H1 (cell line): Measurements from ENCODE around the gene FBXL12. TPM values are rescaled to one million over a fixed set of nuclear protein-coding genes. Genes with fewer than 3 reads are reported as not detected.
A peak's percentile ranks its signal among the peaks of the same experiment; 100 is the strongest.

Experiments
- BACH1 ChIP-seq: IDR thresholded peaks from 2 replicates; pipeline ENCODE4 v1.6.1; 2012; ENCODE audit warnings: low read length, improper control_type of control experiment
- CEBPB ChIP-seq: IDR thresholded peaks from 2 replicates; pipeline ENCODE4 v1.6.1; 2012; ENCODE audit warnings: low read depth, low read length
- CREB1 ChIP-seq: IDR thresholded peaks from 2 replicates; pipeline ENCODE4 v1.6.1; 2012; ENCODE audit warnings: inconsistent platforms
- EGR1 ChIP-seq: IDR thresholded peaks from 2 replicates; pipeline ENCODE4 v1.6.1; 2011; ENCODE audit warnings: low read depth, low read length, borderline replicate concordance
- FOSL1 ChIP-seq: IDR thresholded peaks from 2 replicates; pipeline ENCODE4 v1.6.1; 2011; ENCODE audit warnings: mild to moderate bottlenecking, low read depth, low read length, moderate library complexity; ENCODE audit not compliant: insufficient read depth
- JUND ChIP-seq: IDR thresholded peaks from 2 replicates; pipeline ENCODE4 v1.6.1; 2011; ENCODE audit warnings: mild to moderate bottlenecking, improper control_type of control experiment, low read length
- NANOG ChIP-seq: IDR thresholded peaks from 2 replicates; pipeline ENCODE4 v1.6.1; 2011; ENCODE audit warnings: low read length, low read depth, mild to moderate bottlenecking, inconsistent platforms; ENCODE audit not compliant: insufficient read depth, poor library complexity, severe bottlenecking
- PHF8 ChIP-seq: fragments of 200-600 bp; sonication (generic); conservative IDR thresholded peaks from 2 replicates; pipeline ENCODE4 v1.7.1; 2012; ENCODE audit warnings: low read depth, mild to moderate bottlenecking, inconsistent platforms, low read length, moderate library complexity
- RAD21 ChIP-seq, 2 experiments: IDR thresholded peaks in 1 of 2; conservative IDR thresholded peaks in 1 of 2; 2 replicates each; pipeline ENCODE4 v1.6.1; 2011; ENCODE audit warnings: low read depth in 2 of 2, low read length in 2 of 2, improper control_type of control experiment in 1 of 2, inconsistent platforms in 1 of 2, mild to moderate bottlenecking in 1 of 2, moderate library complexity in 1 of 2
- RBBP5 ChIP-seq: IDR thresholded peaks from 2 replicates; pipeline ENCODE4 v1.7.1; 2012; ENCODE audit warnings: low read depth, mild to moderate bottlenecking, inconsistent platforms, low read length, moderate library complexity, borderline replicate concordance
- SIRT6 ChIP-seq: IDR thresholded peaks from one replicate; pipeline ENCODE4 v1.7.1; 2012; ENCODE audit warnings: low read length, inconsistent platforms
- SP1 ChIP-seq: IDR thresholded peaks from 2 replicates; pipeline ENCODE4 v1.6.1; 2011; ENCODE audit warnings: low read depth, low read length
- SUZ12 ChIP-seq: fragments of 200-600 bp; sonication (generic); IDR thresholded peaks from 2 replicates; pipeline ENCODE4 v1.6.1; 2012; ENCODE audit warnings: mild to moderate bottlenecking, inconsistent platforms, low read length, moderate library complexity, mixed read lengths
- TAF1 ChIP-seq: IDR thresholded peaks from 2 replicates; pipeline ENCODE4 v1.6.1; 2011; ENCODE audit warnings: mild to moderate bottlenecking, low read depth, low read length
- TAF7 ChIP-seq: optimal IDR thresholded peaks from 2 replicates; pipeline ENCODE3; 2011; ENCODE audit warnings: low read depth, mild to moderate bottlenecking, inconsistent platforms, low read length, moderate library complexity, borderline replicate concordance
- TBP ChIP-seq: IDR thresholded peaks from 2 replicates; pipeline ENCODE4 v1.6.1; 2011; ENCODE audit warnings: low read depth, low read length, improper control_type of control experiment
- USF2 ChIP-seq: IDR thresholded peaks from 2 replicates; pipeline ENCODE4 v1.6.1; 2011; ENCODE audit warnings: low read length, improper control_type of control experiment
- YY1 ChIP-seq: IDR thresholded peaks from 2 replicates; pipeline ENCODE4 v1.6.1; 2011; ENCODE audit warnings: low read depth, mild to moderate bottlenecking, low read length
- polyA plus RNA-seq, 7 experiments: library from polyadenylated mRNA; depleted of rRNA in 3 of 7; stranded (reverse) in 5 of 7; unstranded in 2 of 7; fragments of >200 nt in 5 of 7; fragments of 200-250 nt in 2 of 7; gene quantifications; 1 replicate in 5 of 7; 2 replicates in 1 of 7; 4 replicates in 1 of 7; pipeline versions ENCODE4 v1.2.1 to v1.2.3, GENCODE V29; 2011 to 2013; ENCODE audit warnings: missing spikeins in 2 of 7, mixed read lengths in 2 of 7
- total RNA-seq: library from RNA; stranded (reverse); fragmentation: NEBNext Ultra II Directional; extraction: Animal tissue kit (Norgen Biotek cat#: 25700); gene quantifications from 2 replicates; pipeline ENCODE4 v1.2.1, GENCODE V29; 2021
- TF ChIP-seq, protein P1 (sequence below): IDR thresholded peaks from 2 replicates; pipeline ENCODE4 v1.6.1; 2012; ENCODE audit warnings: inconsistent platforms
- TF ChIP-seq, protein P2 (sequence below): IDR thresholded peaks from 2 replicates; pipeline ENCODE4 v1.6.1; 2012; ENCODE audit warnings: low read length, inconsistent platforms

Gene FBXL12
- total and polyA plus RNA-seq, 2 of the 8 experiments (the other 6 are each of a cell fraction or from before 2014, with no cell fraction given), result 24.6 to 62.3 TPM

GRCh38 chr19:9818734-9819595, at the start of gene FBXL12 (continued):
- TF ChIP-seq SP1 (no peak), USF2 (no peak), YY1 (peak; percentile 92), FOSL1 (0 out of 2 replicates have a peak, but pooled peaks have one; percentile 0), CREB1 (peak; percentile 76), TBP (peak; percentile 67; the same call in 1 of the 2 replicates), CEBPB (no peak), PHF8 (peak; percentile 99), SUZ12 (no peak), SIRT6 (no peak), EGR1 (no peak), TAF1 (peak; percentile 78; the same call in 1 of the 2 replicates), JUND (no peak), RAD21 (IDR thresholded peaks at IDR 0.05 in 1 of 2, conservative IDR thresholded peaks at IDR 0.05 in 1 of 2; ENCODE audit: low read depth in 2 of 2, low read length in 2 of 2) (no peak), RBBP5 (peak; percentile 38; the same call in 1 of the 2 replicates), NANOG (no peak), TAF7 (no peak), BACH1 (no peak)
- TF ChIP-seq, protein P1, sequence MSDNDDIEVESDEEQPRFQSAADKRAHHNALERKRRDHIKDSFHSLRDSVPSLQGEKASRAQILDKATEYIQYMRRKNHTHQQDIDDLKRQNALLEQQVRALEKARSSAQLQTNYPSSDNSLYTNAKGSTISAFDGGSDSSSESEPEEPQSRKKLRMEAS, result peak; percentile 42
- TF ChIP-seq, protein P2, sequence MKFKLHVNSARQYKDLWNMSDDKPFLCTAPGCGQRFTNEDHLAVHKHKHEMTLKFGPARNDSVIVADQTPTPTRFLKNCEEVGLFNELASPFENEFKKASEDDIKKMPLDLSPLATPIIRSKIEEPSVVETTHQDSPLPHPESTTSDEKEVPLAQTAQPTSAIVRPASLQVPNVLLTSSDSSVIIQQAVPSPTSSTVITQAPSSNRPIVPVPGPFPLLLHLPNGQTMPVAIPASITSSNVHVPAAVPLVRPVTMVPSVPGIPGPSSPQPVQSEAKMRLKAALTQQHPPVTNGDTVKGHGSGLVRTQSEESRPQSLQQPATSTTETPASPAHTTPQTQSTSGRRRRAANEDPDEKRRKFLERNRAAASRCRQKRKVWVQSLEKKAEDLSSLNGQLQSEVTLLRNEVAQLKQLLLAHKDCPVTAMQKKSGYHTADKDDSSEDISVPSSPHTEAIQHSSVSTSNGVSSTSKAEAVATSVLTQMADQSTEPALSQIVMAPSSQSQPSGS, result no peak
